KOPT-K1 (cell line): Measurements from ENCODE around the gene ODAPH.
"Not testable (repeated sequence)": the region's sequence is repeated elsewhere in the genome, so short reads cannot be mapped to it uniquely, and the experiment has no call there.

Experiments
- H3K27ac ChIP-seq: fragments of 200-600 bp; sonication (generic); 2 replicates; pipeline ENCODE4 v1.5.1; 2016; ENCODE audit warnings: antibody characterized with exemption, mild to moderate bottlenecking, low read depth, low read length; ENCODE audit not compliant: poor library complexity, severe bottlenecking
- H3K36me3 ChIP-seq: fragments of 200-600 bp; sonication (generic); 2 replicates; pipeline ENCODE4 v1.5.1; 2017; ENCODE audit warnings: antibody characterized with exemption, mild to moderate bottlenecking, low read length, moderate library complexity; ENCODE audit not compliant: insufficient read depth
- H3K9me3 ChIP-seq: fragments of 200-600 bp; sonication (generic); 2 replicates; pipeline ENCODE4 v1.5.1; 2017; ENCODE audit warnings: antibody characterized with exemption, low read length, mild to moderate bottlenecking; ENCODE audit not compliant: insufficient read depth, poor library complexity, severe bottlenecking

ODAPH gene

GRCh38 chr4:75531536-75532143 is 24.2 kb upstream of the ODAPH start:
- peaks cover 68% of the 10 kb centered on the region for H3K36me3 ChIP-seq
- not testable (repeated sequence) for H3K27ac ChIP-seq
- H3K9me3 ChIP-seq, result peaks cover 37% of the 10 kb centered on the region

GRCh38 chr4:75533339-75533887 is 22.5 kb upstream of the ODAPH start:
- Histone ChIP-seq H3K36me3 (peaks cover 50% of the 10 kb centered on the region), H3K9me3 (peaks cover 37% of the 10 kb centered on the region)
- H3K27ac ChIP-seq, result not testable (repeated sequence)

- H3K27ac ChIP-seq, result not testable (repeated sequence)
- peaks cover 45% of the 10 kb centered on the region for H3K36me3 ChIP-seq
- peaks cover 37% of the 10 kb centered on the region for H3K9me3 ChIP-seq
Measured at GRCh38 chr4:75533926-75534325, 21.9 kb upstream of the ODAPH start.

- Histone ChIP-seq H3K36me3 (peaks cover 12% of the 10 kb centered on the region), H3K9me3 (peaks cover 16% of the 10 kb centered on the region)
- not testable (repeated sequence) for H3K27ac ChIP-seq
Measured at GRCh38 chr4:75537308-75537707, 18.6 kb upstream of the ODAPH start.

GRCh38 chr4:75542824-75543223 is 13.0 kb upstream of the ODAPH start:
- Histone ChIP-seq H3K27ac (no peak overlapping the region), H3K36me3 (peaks cover 9% of the 10 kb centered on the region), H3K9me3 (no peaks in the 10 kb centered on the region)

GRCh38 chr4:75544220-75544619 is 11.6 kb upstream of the ODAPH start:
- H3K27ac ChIP-seq, H3K9me3 ChIP-seq: not testable (repeated sequence)

GRCh38 chr4:75544870-75545269 is 11.0 kb upstream of the ODAPH start:
- H3K27ac ChIP-seq, result no peak overlapping the region
- peaks cover 9% of the 10 kb centered on the region for H3K36me3 ChIP-seq
- no peaks in the 10 kb centered on the region for H3K9me3 ChIP-seq

More at GRCh38 chr4:75544220-75544619, 11.6 kb upstream of the ODAPH start:
- H3K36me3 ChIP-seq, result not testable (repeated sequence)

- H3K36me3 ChIP-seq, result peaks cover 9% of the 10 kb centered on the region
- H3K27ac ChIP-seq, result no peak overlapping the region
- no peaks in the 10 kb centered on the region for H3K9me3 ChIP-seq
Measured at GRCh38 chr4:75545526-75545925, 10.3 kb upstream of the ODAPH start.

- H3K27ac ChIP-seq, result no peak overlapping the region
- H3K36me3 ChIP-seq, result peaks cover 7% of the 10 kb centered on the region
- no peaks in the 10 kb centered on the region for H3K9me3 ChIP-seq
Measured at GRCh38 chr4:75547647-75548387, 8.0 kb upstream of the ODAPH start.

GRCh38 chr4:75549019-75549418 is 6.8 kb upstream of the ODAPH start:
- no peak overlapping the region for H3K27ac ChIP-seq
- no peaks in the 10 kb centered on the region for H3K9me3 ChIP-seq
- no peaks in the 10 kb centered on the region for H3K36me3 ChIP-seq

GRCh38 chr4:75552452-75552851 is 3.4 kb upstream of the ODAPH start:
- Histone ChIP-seq H3K27ac (no peak overlapping the region), H3K36me3 (no peaks in the 10 kb centered on the region), H3K9me3 (no peaks in the 10 kb centered on the region)

GRCh38 chr4:75557696-75558095 is 1.8 kb downstream of the ODAPH start:
- Histone ChIP-seq H3K36me3 (no peaks in the 10 kb centered on the region), H3K9me3 (no peaks in the 10 kb centered on the region), H3K27ac (no peak overlapping the region)

- H3K9me3 ChIP-seq, result no peaks in the 10 kb centered on the region
- no peak overlapping the region for H3K27ac ChIP-seq
- H3K36me3 ChIP-seq, result no peaks in the 10 kb centered on the region
Measured at GRCh38 chr4:75561789-75562188, 5.9 kb downstream of the ODAPH start.

GRCh38 chr4:75564023-75564422 is 8.2 kb downstream of the ODAPH start:
- Histone ChIP-seq H3K27ac (no peak overlapping the region), H3K36me3 (no peaks in the 10 kb centered on the region), H3K9me3 (no peaks in the 10 kb centered on the region)

- Histone ChIP-seq H3K27ac (no peak overlapping the region), H3K36me3 (no peaks in the 10 kb centered on the region), H3K9me3 (no peaks in the 10 kb centered on the region)
Measured at GRCh38 chr4:75565481-75565880, 9.6 kb downstream of the ODAPH start.

GRCh38 chr4:75566911-75567310 is 11.0 kb downstream of the ODAPH start:
- Histone ChIP-seq H3K9me3 (no peaks in the 10 kb centered on the region), H3K36me3 (no peaks in the 10 kb centered on the region), H3K27ac (no peak overlapping the region)
